Endodermal cell (in vitro differentiated cells): Measurements from ENCODE around the gene CACNA1D. TPM values are rescaled to one million over a fixed set of nuclear protein-coding genes. Genes with fewer than 3 reads are reported as not detected.
"Not testable (repeated sequence)": the region's sequence is repeated elsewhere in the genome, so short reads cannot be mapped to it uniquely, and the experiment has no call there.

Experiments
- DNase-seq: peaks from one replicate; pipeline ENCODE4 v3.0.0-alpha.2; 2017
- H3K27ac ChIP-seq: 2 replicates; pipeline ENCODE4 v1.5.1; 2013; ENCODE audit warnings: mild to moderate bottlenecking, low read depth, low read length, moderate library complexity
- H3K27me3 ChIP-seq: 2 replicates; pipeline ENCODE4 v1.6.1; 2013; ENCODE audit warnings: mild to moderate bottlenecking, low read length, moderate library complexity; ENCODE audit not compliant: insufficient read depth, control insufficient read depth, poor library complexity, severe bottlenecking
- H3K36me3 ChIP-seq: 2 replicates; pipeline ENCODE4 v1.7.0; 2013; ENCODE audit warnings: mild to moderate bottlenecking, low read length, moderate library complexity; ENCODE audit not compliant: control insufficient read depth, insufficient read depth
- H3K4me1 ChIP-seq: one replicate; pipeline ENCODE4 v1.7.0; 2013; ENCODE audit warnings: low read length; ENCODE audit not compliant: control insufficient read depth, insufficient read depth
- H3K4me3 ChIP-seq: 2 replicates; pipeline ENCODE4 v1.5.1; 2013; ENCODE audit warnings: mild to moderate bottlenecking, low read length, moderate library complexity
- H3K9ac ChIP-seq: 2 replicates; pipeline ENCODE4 v1.6.1; 2013; ENCODE audit warnings: mild to moderate bottlenecking, low read length, moderate library complexity; ENCODE audit not compliant: poor library complexity, severe bottlenecking; ENCODE audit errors: extremely low read depth
- H3K9me3 ChIP-seq: 2 replicates; pipeline ENCODE4 v1.6.1; 2013; ENCODE audit warnings: mild to moderate bottlenecking, low read length, moderate library complexity; ENCODE audit not compliant: control insufficient read depth
- H3K27ac Mint-ChIP-seq: 2 replicates; pipeline ENCODE4 v1.8.0; 2020; ENCODE audit warnings: mixed read lengths
- H3K27me3 Mint-ChIP-seq: 2 replicates; pipeline ENCODE4 v1.8.0; 2021; ENCODE audit warnings: mild to moderate bottlenecking, mixed read lengths; ENCODE audit not compliant: insufficient read depth
- H3K36me3 Mint-ChIP-seq: 2 replicates; pipeline ENCODE4 v1.8.0; 2020; ENCODE audit warnings: low read depth, mixed read lengths
- H3K4me1 Mint-ChIP-seq: 2 replicates; pipeline ENCODE4 v1.8.0; 2020; ENCODE audit warnings: mixed read lengths
- H3K4me3 Mint-ChIP-seq: 2 replicates; pipeline ENCODE4 v1.8.0; 2020; ENCODE audit warnings: mild to moderate bottlenecking, moderate library complexity, mixed read lengths
- H3K9me3 Mint-ChIP-seq: 2 replicates; pipeline ENCODE4 v1.8.0; 2020; ENCODE audit warnings: mild to moderate bottlenecking, mixed read lengths
- CTCF ChIP-seq: fragments of 200-600 bp; sonication (generic); conservative IDR thresholded peaks from 2 replicates; pipeline ENCODE4 v1.5.0; 2021; ENCODE audit warnings: antibody characterized with exemption, mild to moderate bottlenecking
- WGBS, 2 experiments: methylation state at CpG; one replicate each; pipeline versions ENCODE4 v1.1.5 to v1.1.7; 2013; ENCODE audit warnings: missing lambda C conversion rate in 2 of 2, mixed read lengths in 1 of 2; ENCODE audit not compliant: insufficient coverage in 1 of 2, insufficient read length in 1 of 2; 5-methylcytosine and 5-hydroxymethylcytosine counted together
- total RNA-seq, 2 donors: library from RNA; stranded (reverse); fragmentation: NEBNext Ultra II Directional in 1 of 2; extraction: Animal tissue kit (Norgen Biotek cat#: 25700) in 1 of 2; gene quantifications; 2 replicates in 1 of 2; 3 replicates in 1 of 2; pipeline ENCODE4 v1.2.1, GENCODE V29; 2021

Gene CACNA1D
- total RNA-seq, 2 donors from 2014 or later = 2.2 to 3.8 TPM

- DNase-seq = no peak
- H3K4me1 Mint-ChIP-seq = peaks cover 42% of the 10 kb centered on the region
- peaks cover 22% of the 10 kb centered on the region for H3K27me3 Mint-ChIP-seq
- H3K9me3 Mint-ChIP-seq = no peaks in the 10 kb centered on the region
- no peak overlapping the region for H3K4me3 Mint-ChIP-seq
- H3K27ac ChIP-seq = no peak overlapping the region
- no peaks in the 10 kb centered on the region for H3K9me3 ChIP-seq
- H3K9ac ChIP-seq = no peak overlapping the region
- peaks cover 28% of the 10 kb centered on the region for H3K4me1 ChIP-seq
- H3K4me3 ChIP-seq = no peak overlapping the region
- no peaks in the 10 kb centered on the region for H3K27me3 ChIP-seq
- H3K36me3 Mint-ChIP-seq = no peaks in the 10 kb centered on the region
- H3K27ac Mint-ChIP-seq = no peak overlapping the region
- TF ChIP-seq CTCF = no peak
- 61% methylated on average over 2 of the region's 2 CpGs; no CpG with 5 or more reads in 1 of the 2 experiments for WGBS, 2 experiments
- no peaks in the 10 kb centered on the region for H3K36me3 ChIP-seq
Measured at GRCh38 chr3:53570081-53570480, 75.7 kb downstream of the CACNA1D start.

GRCh38 chr3:53570709-53571108 lies 76.3 kb downstream of the CACNA1D start:
- Mint-ChIP-seq H3K27me3 (peaks cover 22% of the 10 kb centered on the region), H3K4me3 (no peak overlapping the region), H3K4me1 (peaks cover 42% of the 10 kb centered on the region), H3K9me3 (no peaks in the 10 kb centered on the region), H3K27ac (no peak overlapping the region), H3K36me3 (no peaks in the 10 kb centered on the region)
- no peaks in the 10 kb centered on the region for H3K36me3 ChIP-seq
- 88 to 100% methylated on average over 2 to 3 of the region's 3 CpGs for WGBS, 2 experiments
- TF ChIP-seq CTCF = no peak
- no peaks in the 10 kb centered on the region for H3K27me3 ChIP-seq
- peaks cover 33% of the 10 kb centered on the region for H3K4me1 ChIP-seq
- H3K4me3 ChIP-seq = no peak overlapping the region
- DNase-seq = peak; percentile 19
- H3K9me3 ChIP-seq = no peaks in the 10 kb centered on the region
- H3K27ac ChIP-seq = no peak overlapping the region
- no peak overlapping the region for H3K9ac ChIP-seq

- no peak overlapping the region for H3K27ac Mint-ChIP-seq
- peaks cover 28% of the 10 kb centered on the region for H3K4me1 ChIP-seq
- no peaks in the 10 kb centered on the region for H3K9me3 Mint-ChIP-seq
Measured at GRCh38 chr3:53571264-53571663, 76.9 kb downstream of the CACNA1D start.

GRCh38 chr3:53572184-53572583 lies 77.8 kb downstream of the CACNA1D start:
- not testable (repeated sequence) for H3K9me3 Mint-ChIP-seq

More at GRCh38 chr3:53571264-53571663, 76.9 kb downstream of the CACNA1D start:
- Histone ChIP-seq H3K9ac (no peak overlapping the region), H3K4me3 (no peak overlapping the region), H3K36me3 (no peaks in the 10 kb centered on the region), H3K27ac (no peak overlapping the region), H3K27me3 (no peaks in the 10 kb centered on the region), H3K9me3 (no peaks in the 10 kb centered on the region)
- DNase-seq = peak; percentile 0
- Mint-ChIP-seq H3K4me1 (peaks cover 37% of the 10 kb centered on the region), H3K27me3 (peaks cover 22% of the 10 kb centered on the region), H3K36me3 (no peaks in the 10 kb centered on the region), H3K4me3 (no peak overlapping the region)
- no peak for TF ChIP-seq CTCF
- 93 to 100% methylated on average over 2 to 3 of the region's 4 CpGs for WGBS, 2 experiments

More at GRCh38 chr3:53572184-53572583, 77.8 kb downstream of the CACNA1D start:
- not testable (repeated sequence) for H3K27ac ChIP-seq, H3K9ac ChIP-seq, H3K27ac Mint-ChIP-seq, H3K36me3 Mint-ChIP-seq, H3K27me3 ChIP-seq, H3K9me3 ChIP-seq, H3K4me3 ChIP-seq, H3K36me3 ChIP-seq, H3K4me3 Mint-ChIP-seq
- H3K27me3 Mint-ChIP-seq = peaks cover 22% of the 10 kb centered on the region
- DNase-seq = peak; percentile 5
- H3K4me1 ChIP-seq = peaks cover 21% of the 10 kb centered on the region
- H3K4me1 Mint-ChIP-seq = peaks cover 35% of the 10 kb centered on the region
- 86 to 94% methylated on average over 3 of the region's 4 CpGs for WGBS, 2 experiments
